DOHH2 (cell line): ENCODE measurements around the gene SHANK3.

ENCODE experiments used
- CTCF ChIP-seq: fragments of 200-600 bp; sonication (generic); IDR thresholded peaks from one replicate; pipeline ENCODE4 v1.5.1; 2014; ENCODE audit warnings: antibody characterized with exemption, mild to moderate bottlenecking, low read depth, low read length; ENCODE audit not compliant: poor library complexity, severe bottlenecking
- EZH2phosphoT487 ChIP-seq: fragments of 200-600 bp; sonication (generic); IDR thresholded peaks from 2 replicates; pipeline ENCODE4 v1.6.1; 2017; ENCODE audit warnings: borderline replicate concordance, mild to moderate bottlenecking, antibody characterized with exemption, low read length, moderate library complexity, mixed read lengths

- TF ChIP-seq CTCF = no peak
- no peak for TF ChIP-seq EZH2phosphoT487
Observed at GRCh38 chr22:50673231-50674129, 857 bp downstream of the SHANK3 start.
